ENCODE results near the gene CAMK2D.

GRCh38 chr4:113495790-113496189 lies 265.7 kb downstream of the CAMK2D start:
- TF ChIP-seq CTCF (conservative IDR thresholded peaks at IDR 0.05): no peak
- no peak for TF ChIP-seq EZH2 (IDR thresholded peaks at IDR 0.05; ENCODE audit: low read depth)

Measured in PC-9 (cell line).